GM12801 (cell line): ENCODE data around the gene EIF3I.

Source experiments
- TF ChIP-seq, protein P1 (sequence below): IDR thresholded peaks from one replicate; pipeline ENCODE4 v1.5.1; 2011; ENCODE audit warnings: control low read depth; ENCODE audit not compliant: insufficient read length; ENCODE audit errors: extremely low read depth

EIF3I gene

DNA sequence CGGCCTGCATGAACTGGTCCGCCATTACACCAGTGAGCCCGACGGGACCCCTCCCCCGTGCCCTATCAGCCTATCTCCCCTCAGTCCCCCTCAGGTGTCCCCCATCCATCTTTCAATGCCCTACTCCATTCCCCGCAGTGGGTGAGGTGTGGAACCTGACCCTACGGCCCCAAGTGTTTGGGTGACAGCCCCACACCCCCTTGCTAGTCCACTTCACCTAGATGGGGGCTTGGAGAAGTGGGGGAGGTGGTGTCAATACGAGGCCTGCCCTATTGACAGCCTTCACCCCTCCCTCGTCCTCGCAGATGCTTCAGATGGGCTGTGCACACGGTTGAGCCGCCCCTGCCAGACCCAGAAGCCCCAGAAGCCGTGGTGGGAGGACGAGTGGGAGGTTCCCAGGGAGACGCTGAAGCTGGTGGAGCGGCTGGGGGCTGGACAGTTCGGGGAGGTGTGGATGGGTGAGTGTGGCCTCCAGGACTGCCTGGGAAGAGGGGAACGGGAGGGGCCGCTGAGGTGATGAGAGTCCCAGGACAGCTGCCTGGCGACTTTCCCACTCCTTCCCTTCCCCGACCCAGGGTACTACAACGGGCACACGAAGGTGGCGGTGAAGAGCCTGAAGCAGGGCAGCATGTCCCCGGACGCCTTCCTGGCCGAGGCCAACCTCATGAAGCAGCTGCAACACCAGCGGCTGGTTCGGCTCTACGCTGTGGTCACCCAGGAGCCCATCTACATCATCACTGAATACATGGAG is 54.0 kb downstream of the EIF3I start:
- TF ChIP-seq, protein P1, sequence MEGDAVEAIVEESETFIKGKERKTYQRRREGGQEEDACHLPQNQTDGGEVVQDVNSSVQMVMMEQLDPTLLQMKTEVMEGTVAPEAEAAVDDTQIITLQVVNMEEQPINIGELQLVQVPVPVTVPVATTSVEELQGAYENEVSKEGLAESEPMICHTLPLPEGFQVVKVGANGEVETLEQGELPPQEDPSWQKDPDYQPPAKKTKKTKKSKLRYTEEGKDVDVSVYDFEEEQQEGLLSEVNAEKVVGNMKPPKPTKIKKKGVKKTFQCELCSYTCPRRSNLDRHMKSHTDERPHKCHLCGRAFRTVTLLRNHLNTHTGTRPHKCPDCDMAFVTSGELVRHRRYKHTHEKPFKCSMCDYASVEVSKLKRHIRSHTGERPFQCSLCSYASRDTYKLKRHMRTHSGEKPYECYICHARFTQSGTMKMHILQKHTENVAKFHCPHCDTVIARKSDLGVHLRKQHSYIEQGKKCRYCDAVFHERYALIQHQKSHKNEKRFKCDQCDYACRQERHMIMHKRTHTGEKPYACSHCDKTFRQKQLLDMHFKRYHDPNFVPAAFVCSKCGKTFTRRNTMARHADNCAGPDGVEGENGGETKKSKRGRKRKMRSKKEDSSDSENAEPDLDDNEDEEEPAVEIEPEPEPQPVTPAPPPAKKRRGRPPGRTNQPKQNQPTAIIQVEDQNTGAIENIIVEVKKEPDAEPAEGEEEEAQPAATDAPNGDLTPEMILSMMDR: no peak
